ENCODE results near the gene ATP5F1C. TPM values are rescaled to one million over a fixed set of nuclear protein-coding genes. Genes with fewer than 3 reads are reported as not detected.

ATP5F1C gene
- total and polyA plus RNA-seq, 8 donors: 177 to 280 (median 256) TPM

DNA sequence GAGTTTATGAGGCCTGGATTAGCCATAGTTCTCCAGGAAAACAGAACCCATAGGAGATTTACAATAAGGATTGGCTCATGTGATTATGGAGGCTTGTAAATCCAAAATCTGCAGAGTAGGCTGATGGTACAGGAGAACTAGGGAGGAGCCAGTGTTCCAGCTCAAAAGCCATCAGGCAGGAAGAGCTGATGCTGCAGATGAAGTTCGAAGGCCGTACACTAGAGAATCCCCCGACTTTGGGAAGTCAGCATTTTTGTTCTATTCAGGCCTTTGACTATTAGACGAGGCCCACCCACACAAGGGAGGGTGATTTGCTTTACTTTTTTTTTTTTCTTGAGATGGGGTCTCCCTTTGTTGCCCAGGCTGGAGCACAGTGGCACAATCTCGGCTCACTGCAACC, 37.8 kb upstream of the ATP5F1C start:
- no peak for TF ChIP-seq CTCF (IDR thresholded peaks at IDR 0.05)
- no peak for DNase-seq
- no peaks in the 10 kb centered on the region for H3K4me1 ChIP-seq
- intact Hi-C loops (cut with DNase I): no loop called here
- peaks cover 0 to 55% of the 10 kb centered on the region in 2 donors for H3K36me3 ChIP-seq
- no peak overlapping the region for H3K4me3 ChIP-seq
- no peak for ATAC-seq
- no peak overlapping the region for H3K27ac ChIP-seq
- no peaks in the 10 kb centered on the region for H3K9me3 ChIP-seq
- no peaks in the 10 kb centered on the region for H3K27me3 ChIP-seq

GRCh38 chr10:7752251-7752650, 35.7 kb upstream of the ATP5F1C start:
- H3K36me3 ChIP-seq: peaks cover 0 to 75% of the 10 kb centered on the region in 2 donors
- no peak for ATAC-seq
- H3K4me1 ChIP-seq: no peaks in the 10 kb centered on the region
- DNase-seq: no peak
- no peaks in the 10 kb centered on the region for H3K27me3 ChIP-seq
- H3K9me3 ChIP-seq: no peaks in the 10 kb centered on the region
- H3K27ac ChIP-seq: no peak overlapping the region
- no peak for TF ChIP-seq CTCF (IDR thresholded peaks at IDR 0.05)
- intact Hi-C loops (cut with DNase I): no loop called here
- no peak overlapping the region for H3K4me3 ChIP-seq

- peaks cover 0 to 97% of the 10 kb centered on the region in 2 donors for H3K36me3 ChIP-seq
- no peak for TF ChIP-seq CTCF (IDR thresholded peaks at IDR 0.05)
- ATAC-seq: no peak
- H3K27me3 ChIP-seq: no peaks in the 10 kb centered on the region
- no peaks in the 10 kb centered on the region for H3K9me3 ChIP-seq
- H3K27ac ChIP-seq: no peak overlapping the region
- intact Hi-C loops (cut with DNase I): no loop called here
- no peak overlapping the region for H3K4me3 ChIP-seq
- DNase-seq: no peak
- no peaks in the 10 kb centered on the region for H3K4me1 ChIP-seq
Measured at GRCh38 chr10:7755103-7755502, 32.9 kb upstream of the ATP5F1C start.

DNA sequence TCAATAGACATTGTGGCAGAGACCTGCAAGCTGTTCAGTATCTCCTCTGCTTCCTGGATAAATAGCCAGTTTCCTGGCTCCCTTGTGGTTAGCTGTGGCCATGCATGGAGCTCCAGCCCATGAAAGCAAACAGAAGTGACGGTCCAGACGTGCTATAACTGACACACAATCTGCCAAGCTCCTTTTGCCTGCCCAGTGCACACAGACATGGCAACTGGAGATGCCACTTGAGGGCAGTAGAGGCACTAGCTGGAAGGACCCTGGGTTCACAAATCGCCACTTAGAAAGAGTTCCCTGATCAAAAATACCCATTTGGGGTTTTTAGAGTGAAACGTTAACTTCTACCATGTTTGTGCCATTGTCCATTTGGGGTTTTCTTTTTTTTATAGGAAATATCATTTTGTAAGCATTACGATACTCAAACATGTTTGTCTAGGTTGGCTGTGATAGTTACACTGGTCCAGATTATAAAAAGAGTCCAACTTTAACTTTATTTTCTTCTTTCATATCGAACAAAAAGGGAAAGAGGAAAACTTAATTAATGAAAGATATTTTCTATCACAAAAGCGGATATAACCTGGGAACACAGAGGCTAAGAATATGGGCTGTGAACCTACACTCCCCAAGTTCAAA, 31.5 kb upstream of the ATP5F1C start:
- no peaks in the 10 kb centered on the region for H3K27me3 ChIP-seq
- no peaks in the 10 kb centered on the region for H3K4me1 ChIP-seq
- H3K4me3 ChIP-seq: no peak overlapping the region
- no peak overlapping the region for H3K27ac ChIP-seq
- intact Hi-C loops (cut with DNase I): no loop called here
- peaks cover 0 to 97% of the 10 kb centered on the region in 2 donors for H3K36me3 ChIP-seq
- TF ChIP-seq CTCF (IDR thresholded peaks at IDR 0.05): peak in 1 of 2 donors; percentile 16
- ATAC-seq (peak; percentile 54), DNase-seq (no peak)
- H3K9me3 ChIP-seq: no peaks in the 10 kb centered on the region

- peak in 1 of 4 donors; percentile 7 for DNase-seq
- Histone ChIP-seq H3K4me1 (peaks cover 0 to 9% of the 10 kb centered on the region in 2 donors), H3K9me3 (no peaks in the 10 kb centered on the region), H3K27me3 (no peaks in the 10 kb centered on the region), H3K27ac (peak overlapping the region in 1 of 2 donors; percentile 49), H3K36me3 (peaks cover 0 to 93% of the 10 kb centered on the region in 2 donors), H3K4me3 (no peak overlapping the region)
- no peak for TF ChIP-seq CTCF (IDR thresholded peaks at IDR 0.05)
- intact Hi-C loops (cut with DNase I): no loop called here
- ATAC-seq: no peak
Measured at GRCh38 chr10:7763929-7764328, 24.0 kb upstream of the ATP5F1C start.
